ENCODE results near the gene NBEAL1. TPM values are rescaled to one million over a fixed set of nuclear protein-coding genes. Genes with fewer than 3 reads are reported as not detected.

The NBEAL1 gene
- total and polyA plus RNA-seq, 9 donors = 4.6 to 36.2 (median 26.2) TPM

DNA sequence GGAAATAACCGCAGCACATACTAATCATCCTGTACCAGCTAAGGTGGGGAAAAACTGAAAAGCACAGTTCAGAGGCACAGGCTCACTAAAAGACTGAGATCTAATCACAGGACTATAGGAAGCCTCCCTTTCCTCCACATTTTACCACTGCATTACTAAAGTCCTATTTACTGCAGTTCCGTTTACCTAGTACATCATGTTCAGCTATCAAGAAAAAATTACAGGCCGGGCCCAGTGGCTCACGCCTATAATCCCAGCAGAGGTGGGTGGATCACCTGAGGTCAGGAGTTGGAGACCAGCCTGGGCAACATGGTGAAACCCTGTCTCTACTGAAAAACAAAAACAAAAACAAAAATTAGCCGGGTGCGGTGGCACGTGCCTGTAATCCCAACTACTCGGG lies 11.0 kb upstream of the NBEAL1 start:
- TF ChIP-seq EP300 (IDR thresholded peaks at IDR 0.05) = no peak
- TF ChIP-seq, protein P1, sequence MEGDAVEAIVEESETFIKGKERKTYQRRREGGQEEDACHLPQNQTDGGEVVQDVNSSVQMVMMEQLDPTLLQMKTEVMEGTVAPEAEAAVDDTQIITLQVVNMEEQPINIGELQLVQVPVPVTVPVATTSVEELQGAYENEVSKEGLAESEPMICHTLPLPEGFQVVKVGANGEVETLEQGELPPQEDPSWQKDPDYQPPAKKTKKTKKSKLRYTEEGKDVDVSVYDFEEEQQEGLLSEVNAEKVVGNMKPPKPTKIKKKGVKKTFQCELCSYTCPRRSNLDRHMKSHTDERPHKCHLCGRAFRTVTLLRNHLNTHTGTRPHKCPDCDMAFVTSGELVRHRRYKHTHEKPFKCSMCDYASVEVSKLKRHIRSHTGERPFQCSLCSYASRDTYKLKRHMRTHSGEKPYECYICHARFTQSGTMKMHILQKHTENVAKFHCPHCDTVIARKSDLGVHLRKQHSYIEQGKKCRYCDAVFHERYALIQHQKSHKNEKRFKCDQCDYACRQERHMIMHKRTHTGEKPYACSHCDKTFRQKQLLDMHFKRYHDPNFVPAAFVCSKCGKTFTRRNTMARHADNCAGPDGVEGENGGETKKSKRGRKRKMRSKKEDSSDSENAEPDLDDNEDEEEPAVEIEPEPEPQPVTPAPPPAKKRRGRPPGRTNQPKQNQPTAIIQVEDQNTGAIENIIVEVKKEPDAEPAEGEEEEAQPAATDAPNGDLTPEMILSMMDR (IDR thresholded peaks at IDR 0.05) = no peak
- TF ChIP-seq POLR2A (IDR thresholded peaks at IDR 0.05) = no peak
- H3K9me3 ChIP-seq = no peaks in the 10 kb centered on the region
- 91 to 94% (median 93%) methylated on average over 8 of the region's 8 CpGs for WGBS, 3 donors
- H3K4me1 ChIP-seq (ENCODE audit: insufficient read depth) = no peaks in the 10 kb centered on the region
- no peaks in the 10 kb centered on the region for H3K27me3 ChIP-seq
- H3K4me3 ChIP-seq = no peak overlapping the region
- intact Hi-C loops (cut with DNase I) = no loop called here
- H3K27ac ChIP-seq = no peak overlapping the region
- no peaks in the 10 kb centered on the region for H3K36me3 ChIP-seq
- no peak for DNase-seq

DNA sequence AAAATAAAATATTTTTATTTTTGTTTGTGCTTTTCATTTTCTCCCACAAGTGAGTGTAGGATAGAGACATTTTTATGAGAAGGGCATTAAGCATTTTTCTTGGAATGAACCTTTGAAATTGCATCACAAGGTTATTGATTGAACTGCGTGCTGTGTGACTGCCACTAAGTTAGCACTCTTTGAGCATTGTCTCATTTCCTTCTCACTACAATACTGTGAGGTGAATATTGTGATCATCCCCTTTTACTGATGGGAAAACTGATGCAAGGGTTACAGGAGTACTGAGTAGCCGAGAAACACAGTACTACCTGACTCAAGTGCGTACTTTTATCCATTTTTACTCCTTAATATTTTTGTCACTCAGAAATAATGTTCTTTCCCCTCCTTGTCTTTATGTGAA lies 2.0 kb downstream of the NBEAL1 start:
- WGBS, 3 donors = 36 to 53% (median 52%) methylated on average over 3 of the region's 3 CpGs

DNA sequence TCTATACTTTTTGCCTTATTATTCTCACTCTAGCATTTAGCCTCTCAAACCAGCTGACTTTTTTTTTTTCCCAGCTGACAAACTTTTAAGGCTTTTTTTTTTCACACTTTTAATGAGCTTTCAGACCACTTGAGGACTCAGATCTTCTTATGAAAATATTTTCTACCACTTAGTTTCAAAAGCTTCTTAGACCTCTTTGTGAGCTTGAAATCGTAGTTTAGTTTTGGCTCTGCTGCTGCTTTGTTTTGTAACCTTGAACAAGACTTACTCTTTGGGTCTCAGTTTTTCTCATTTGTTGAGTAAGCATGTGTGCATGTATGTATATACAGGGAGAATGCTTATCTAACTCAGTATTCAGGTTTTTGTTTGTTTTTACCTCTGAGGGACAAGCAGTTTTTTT lies 3.5 kb downstream of the NBEAL1 start:
- Histone ChIP-seq H3K4me1 (ENCODE audit: insufficient read depth) (peaks cover 1% of the 10 kb centered on the region), H3K27me3 (no peaks in the 10 kb centered on the region), H3K27ac (peak overlapping the region in 1 of 2 donors; percentile 24), H3K36me3 (no peaks in the 10 kb centered on the region), H3K9me3 (no peaks in the 10 kb centered on the region), H3K4me3 (peak overlapping the region; percentile 24)
- DNase-seq = no peak
- 1 to 4% (median 3%) methylated on average over 1 of the region's 1 CpG for WGBS, 3 donors
- TF ChIP-seq EP300 (IDR thresholded peaks at IDR 0.05) = no peak
- intact Hi-C loops (cut with DNase I) = no loop called here

More for the DNA sequence above, 2.0 kb downstream of the NBEAL1 start:
- DNase-seq = no peak
- H3K4me3 ChIP-seq = peak overlapping the region; percentile 96
- no peak for TF ChIP-seq EP300 (IDR thresholded peaks at IDR 0.05)
- no peak overlapping the region for H3K27ac ChIP-seq
- H3K4me1 ChIP-seq (ENCODE audit: insufficient read depth) = peaks cover 1% of the 10 kb centered on the region
- no peaks in the 10 kb centered on the region for H3K27me3 ChIP-seq
- no peaks in the 10 kb centered on the region for H3K36me3 ChIP-seq
- no peaks in the 10 kb centered on the region for H3K9me3 ChIP-seq
- intact Hi-C loops (cut with DNase I) = no loop called here

- H3K9me3 ChIP-seq = no peaks in the 10 kb centered on the region
- peaks cover 1% of the 10 kb centered on the region for H3K4me1 ChIP-seq (ENCODE audit: insufficient read depth)
- no peaks in the 10 kb centered on the region for H3K27me3 ChIP-seq
- no peaks in the 10 kb centered on the region for H3K36me3 ChIP-seq
- no peak overlapping the region for H3K27ac ChIP-seq
- TF ChIP-seq, protein P1 (IDR thresholded peaks at IDR 0.05) = no peak
- no peak for TF ChIP-seq POLR2A (IDR thresholded peaks at IDR 0.05)
- no peak for TF ChIP-seq EP300 (IDR thresholded peaks at IDR 0.05)
- intact Hi-C loops (cut with DNase I) = no loop called here
- 64 to 67% (median 64%) methylated on average over 2 of the region's 2 CpGs for WGBS, 3 donors
- DNase-seq = no peak
- peak overlapping the region; percentile 24 for H3K4me3 ChIP-seq
These were observed 4.5 kb downstream of the NBEAL1 start for GRCh38 chr2:203019142-203019541.

GRCh38 chr2:203021991-203022390 lies 7.3 kb downstream of the NBEAL1 start:
- no peak overlapping the region for H3K4me3 ChIP-seq
- intact Hi-C loops (cut with DNase I) = no loop called here
- no peak overlapping the region for H3K27ac ChIP-seq
- WGBS, 3 donors = 27 to 37% (median 35%) methylated on average over 4 of the region's 4 CpGs
- H3K27me3 ChIP-seq = no peaks in the 10 kb centered on the region
- TF ChIP-seq, protein P1 (IDR thresholded peaks at IDR 0.05) = no peak
- no peak for TF ChIP-seq POLR2A (IDR thresholded peaks at IDR 0.05)
- no peak for TF ChIP-seq EP300 (IDR thresholded peaks at IDR 0.05)
- DNase-seq = no peak
- peaks cover 1% of the 10 kb centered on the region for H3K4me1 ChIP-seq (ENCODE audit: insufficient read depth)
- no peaks in the 10 kb centered on the region for H3K9me3 ChIP-seq
- no peaks in the 10 kb centered on the region for H3K36me3 ChIP-seq

All from ovary (tissue), 9 donors.